NCI-H2081 (cell line): ENCODE data around the gene SHH.
"Not testable (repeated sequence)": the region's sequence is repeated elsewhere in the genome, so short reads cannot be mapped to it uniquely, and the experiment has no call there.

Experiments
- DNase-seq, 2 experiments: peaks; one replicate each; lab custom pipeline; 2025; lab: John Stamatoyannopoulos, UW

Gene SHH

GRCh38 chr7:155842496-155843265 lies 30.4 kb upstream of the SHH start:
- DNase-seq = no peak

GRCh38 chr7:155840909-155841308 lies 28.6 kb upstream of the SHH start:
- no peak for DNase-seq

GRCh38 chr7:155840262-155840885 lies 28.1 kb upstream of the SHH start:
- DNase-seq = no peak

- DNase-seq = no peak
Observed at GRCh38 chr7:155839461-155839860, 27.2 kb upstream of the SHH start.

GRCh38 chr7:155838312-155838711 lies 26.0 kb upstream of the SHH start:
- not testable (repeated sequence) for DNase-seq

GRCh38 chr7:155837126-155837479 lies 24.8 kb upstream of the SHH start:
- no peak for DNase-seq

- no peak for DNase-seq
Observed at GRCh38 chr7:155836216-155837125, 24.2 kb upstream of the SHH start.

GRCh38 chr7:155835446-155836215 lies 23.4 kb upstream of the SHH start:
- no peak for DNase-seq

GRCh38 chr7:155834486-155835048 lies 22.3 kb upstream of the SHH start:
- no peak for DNase-seq

- no peak for DNase-seq
Observed at GRCh38 chr7:155833651-155834050, 21.4 kb upstream of the SHH start.

GRCh38 chr7:155832581-155832981 lies 20.3 kb upstream of the SHH start:
- no peak for DNase-seq

- no peak for DNase-seq
Observed at GRCh38 chr7:155831807-155832524, 19.7 kb upstream of the SHH start.

- DNase-seq = no peak
Observed at GRCh38 chr7:155830961-155831806, 18.9 kb upstream of the SHH start.

- no peak for DNase-seq
Observed at GRCh38 chr7:155829796-155830470, 17.7 kb upstream of the SHH start.

- DNase-seq = no peak
Observed at GRCh38 chr7:155825336-155825735, 13.1 kb upstream of the SHH start.

GRCh38 chr7:155824227-155824886 lies 12.1 kb upstream of the SHH start:
- no peak for DNase-seq

GRCh38 chr7:155821851-155822250 lies 9.6 kb upstream of the SHH start:
- no peak for DNase-seq

- DNase-seq = no peak
Observed at GRCh38 chr7:155820788-155821187, 8.5 kb upstream of the SHH start.

GRCh38 chr7:155820246-155820645 lies 8.0 kb upstream of the SHH start:
- no peak for DNase-seq
